ENCODE data around the gene CLCN2.

GRCh38 chr3:184348057-184348382 lies 13.4 kb downstream of the CLCN2 start:
- no peak for TF ChIP-seq REST (IDR thresholded peaks at IDR 0.05; ENCODE audit: low read depth)
- no peak for TF ChIP-seq POLR2A (IDR thresholded peaks at IDR 0.05; ENCODE audit: borderline replicate concordance, extremely low read depth, insufficient read depth, insufficient read length)
- TF ChIP-seq CTCF (IDR thresholded peaks at IDR 0.05 in 2 of 3, conservative IDR thresholded peaks at IDR 0.05 in 1 of 3; ENCODE audit: borderline replicate concordance in 1 of 3, insufficient read depth in 1 of 3, low read depth in 2 of 3, low read length in 2 of 3): no peak
- no peak for TF ChIP-seq ELF1 (IDR thresholded peaks at IDR 0.05; ENCODE audit: borderline replicate concordance, low read depth)
- no peak for TF ChIP-seq POLR2AphosphoS5 (IDR thresholded peaks at IDR 0.05; ENCODE audit: low read depth, low read length)
- TF ChIP-seq TCF7L2 (IDR thresholded peaks at IDR 0.05; ENCODE audit: borderline replicate concordance, extremely low read depth, insufficient read depth, insufficient read length): no peak
- no peak for TF ChIP-seq ATF3 (IDR thresholded peaks at IDR 0.05)
- no peak for TF ChIP-seq JUND (IDR thresholded peaks at IDR 0.05)
- TF ChIP-seq ZNF274 (IDR thresholded peaks at IDR 0.05; ENCODE audit: low read depth, low read length): no peak
- TF ChIP-seq SIN3A (IDR thresholded peaks at IDR 0.05; ENCODE audit: low read depth): no peak
- no peak for TF ChIP-seq MAX (IDR thresholded peaks at IDR 0.05)
- TF ChIP-seq EZH2 (IDR thresholded peaks at IDR 0.05): no peak
- no peak for TF ChIP-seq ZFX (IDR thresholded peaks at IDR 0.05)
